ENCODE results near the gene CEP170B.

DNA sequence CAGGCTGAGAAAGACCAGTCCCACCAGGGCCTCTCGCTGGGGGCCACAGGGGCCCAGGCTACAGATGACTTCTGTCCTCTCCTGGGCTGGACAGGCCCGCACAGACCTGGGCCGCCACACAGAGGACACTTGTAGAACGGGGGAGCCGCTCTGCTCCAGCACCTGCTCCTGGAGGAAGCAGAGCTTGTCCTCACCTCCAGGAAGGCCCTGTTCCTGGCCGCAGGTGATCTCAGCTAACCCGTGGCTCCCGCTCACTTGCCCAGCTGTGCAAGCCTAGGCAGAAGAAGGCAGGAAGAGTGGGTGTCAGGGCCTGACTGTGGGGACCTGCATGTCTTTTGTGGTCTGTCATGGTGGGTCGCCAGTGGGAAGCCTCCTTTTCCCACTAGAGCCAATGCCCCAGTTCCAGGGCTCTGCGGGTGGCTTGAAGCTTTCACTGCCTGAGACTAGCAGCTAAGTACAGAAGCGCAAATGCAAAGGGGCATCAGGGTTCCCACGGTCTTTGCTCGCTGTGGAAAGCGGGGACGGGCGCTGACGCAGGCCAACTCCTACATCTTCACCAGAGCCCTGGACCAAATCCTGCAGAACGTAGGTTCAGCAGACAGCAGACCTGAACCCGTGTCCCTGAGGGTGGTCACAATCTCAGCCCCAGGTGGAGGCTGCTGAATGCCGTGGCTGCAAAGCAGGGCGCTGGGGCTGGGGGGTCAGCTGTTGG, 8.8 kb upstream of the CEP170B start:
- no peak for TF ChIP-seq POLR2AphosphoS5 (IDR thresholded peaks at IDR 0.05; ENCODE audit: low read depth)
- TF ChIP-seq, protein P1, sequence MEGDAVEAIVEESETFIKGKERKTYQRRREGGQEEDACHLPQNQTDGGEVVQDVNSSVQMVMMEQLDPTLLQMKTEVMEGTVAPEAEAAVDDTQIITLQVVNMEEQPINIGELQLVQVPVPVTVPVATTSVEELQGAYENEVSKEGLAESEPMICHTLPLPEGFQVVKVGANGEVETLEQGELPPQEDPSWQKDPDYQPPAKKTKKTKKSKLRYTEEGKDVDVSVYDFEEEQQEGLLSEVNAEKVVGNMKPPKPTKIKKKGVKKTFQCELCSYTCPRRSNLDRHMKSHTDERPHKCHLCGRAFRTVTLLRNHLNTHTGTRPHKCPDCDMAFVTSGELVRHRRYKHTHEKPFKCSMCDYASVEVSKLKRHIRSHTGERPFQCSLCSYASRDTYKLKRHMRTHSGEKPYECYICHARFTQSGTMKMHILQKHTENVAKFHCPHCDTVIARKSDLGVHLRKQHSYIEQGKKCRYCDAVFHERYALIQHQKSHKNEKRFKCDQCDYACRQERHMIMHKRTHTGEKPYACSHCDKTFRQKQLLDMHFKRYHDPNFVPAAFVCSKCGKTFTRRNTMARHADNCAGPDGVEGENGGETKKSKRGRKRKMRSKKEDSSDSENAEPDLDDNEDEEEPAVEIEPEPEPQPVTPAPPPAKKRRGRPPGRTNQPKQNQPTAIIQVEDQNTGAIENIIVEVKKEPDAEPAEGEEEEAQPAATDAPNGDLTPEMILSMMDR (IDR thresholded peaks at IDR 0.05; ENCODE audit: insufficient read depth, low read length), result no peak
- TF ChIP-seq, protein P2, sequence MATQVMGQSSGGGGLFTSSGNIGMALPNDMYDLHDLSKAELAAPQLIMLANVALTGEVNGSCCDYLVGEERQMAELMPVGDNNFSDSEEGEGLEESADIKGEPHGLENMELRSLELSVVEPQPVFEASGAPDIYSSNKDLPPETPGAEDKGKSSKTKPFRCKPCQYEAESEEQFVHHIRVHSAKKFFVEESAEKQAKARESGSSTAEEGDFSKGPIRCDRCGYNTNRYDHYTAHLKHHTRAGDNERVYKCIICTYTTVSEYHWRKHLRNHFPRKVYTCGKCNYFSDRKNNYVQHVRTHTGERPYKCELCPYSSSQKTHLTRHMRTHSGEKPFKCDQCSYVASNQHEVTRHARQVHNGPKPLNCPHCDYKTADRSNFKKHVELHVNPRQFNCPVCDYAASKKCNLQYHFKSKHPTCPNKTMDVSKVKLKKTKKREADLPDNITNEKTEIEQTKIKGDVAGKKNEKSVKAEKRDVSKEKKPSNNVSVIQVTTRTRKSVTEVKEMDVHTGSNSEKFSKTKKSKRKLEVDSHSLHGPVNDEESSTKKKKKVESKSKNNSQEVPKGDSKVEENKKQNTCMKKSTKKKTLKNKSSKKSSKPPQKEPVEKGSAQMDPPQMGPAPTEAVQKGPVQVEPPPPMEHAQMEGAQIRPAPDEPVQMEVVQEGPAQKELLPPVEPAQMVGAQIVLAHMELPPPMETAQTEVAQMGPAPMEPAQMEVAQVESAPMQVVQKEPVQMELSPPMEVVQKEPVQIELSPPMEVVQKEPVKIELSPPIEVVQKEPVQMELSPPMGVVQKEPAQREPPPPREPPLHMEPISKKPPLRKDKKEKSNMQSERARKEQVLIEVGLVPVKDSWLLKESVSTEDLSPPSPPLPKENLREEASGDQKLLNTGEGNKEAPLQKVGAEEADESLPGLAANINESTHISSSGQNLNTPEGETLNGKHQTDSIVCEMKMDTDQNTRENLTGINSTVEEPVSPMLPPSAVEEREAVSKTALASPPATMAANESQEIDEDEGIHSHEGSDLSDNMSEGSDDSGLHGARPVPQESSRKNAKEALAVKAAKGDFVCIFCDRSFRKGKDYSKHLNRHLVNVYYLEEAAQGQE (IDR thresholded peaks at IDR 0.05; ENCODE audit: insufficient replicate concordance, low read depth), result no peak
- TF ChIP-seq GABPA (IDR thresholded peaks at IDR 0.05; ENCODE audit: low read depth), result no peak
- no peak for TF ChIP-seq SPI1 (IDR thresholded peaks at IDR 0.05; ENCODE audit: borderline replicate concordance, low read depth)
